SK-N-MC (cell line): Measurements from ENCODE around the gene MLST8.

Experiments used
- DNase-seq: peaks from one replicate; pipeline ENCODE4 v3.0.0-alpha.2; 2011; ENCODE audit warnings: low read depth, low spot score
- H3K27ac ChIP-seq: fragments of 200-600 bp; sonication (generic); 2 replicates; pipeline ENCODE4 v1.5.1; 2016; ENCODE audit warnings: mixed run types
- H3K36me3 ChIP-seq: fragments of 200-600 bp; sonication (generic); 2 replicates; pipeline ENCODE4 v1.6.1; 2017; ENCODE audit warnings: antibody characterized with exemption, low read length, mixed read lengths; ENCODE audit not compliant: insufficient read depth
- H3K4me3 ChIP-seq: fragments of 200-600 bp; sonication (generic); 2 replicates; pipeline ENCODE4 v1.5.1; 2016
- H3K9ac ChIP-seq: fragments of 200-600 bp; sonication (generic); 2 replicates; pipeline ENCODE4 v1.8.0; 2017; ENCODE audit warnings: mixed run types, mixed read lengths; ENCODE audit not compliant: insufficient read length
- H3K9me3 ChIP-seq: fragments of 200-600 bp; sonication (generic); 2 replicates; pipeline ENCODE4 v1.6.1; 2017; ENCODE audit warnings: low read depth, mild to moderate bottlenecking, antibody characterized with exemption, low read length, moderate library complexity, mixed read lengths
- EZH2 ChIP-seq: fragments of 200-600 bp; sonication (generic); IDR thresholded peaks from one replicate; pipeline ENCODE4 v1.6.1; 2017; ENCODE audit warnings: antibody characterized with exemption
- FOXP2 ChIP-seq: optimal IDR thresholded peaks from 2 replicates; pipeline ENCODE3; 2011; ENCODE audit warnings: mild to moderate bottlenecking, moderate library complexity; ENCODE audit not compliant: insufficient read depth; ENCODE audit errors: extremely low read length, control extremely low read depth
- POLR2AphosphoS5 ChIP-seq: IDR thresholded peaks from 2 replicates; pipeline ENCODE4 v1.6.1; 2012; ENCODE audit warnings: mild to moderate bottlenecking, low read depth, low read length, borderline replicate concordance

The MLST8 gene

GRCh38 chr16:2205104-2205966 lies at the start of gene MLST8:
TSS of gene MLST8 (plus strand) at chr16:2205454. CDS start at chr16:2206086, 632 bp downstream.
- no peak for TF ChIP-seq EZH2
- peak; percentile 49 for TF ChIP-seq FOXP2
- peak; percentile 89 for TF ChIP-seq POLR2AphosphoS5
- Histone ChIP-seq H3K4me3 (peak within 1 kb of the TSS; percentile 90), H3K27ac (peak within 1 kb of the TSS; percentile 92), H3K9me3 (no peaks in the 10 kb centered on the region), H3K9ac (peak within 1 kb of the TSS; percentile 96), H3K36me3 (peaks cover 25% of the 10 kb centered on the region; the same call in 1 of the 2 replicates)
- peak; percentile 44 for DNase-seq

GRCh38 chr16:2155977-2156848 lies 49.0 kb upstream of the MLST8 start:
- H3K27ac ChIP-seq = no peak overlapping the region
- H3K36me3 ChIP-seq = peaks cover 32% of the 10 kb centered on the region
- no peak for DNase-seq
- H3K9me3 ChIP-seq = no peaks in the 10 kb centered on the region
- H3K4me3 ChIP-seq = peak overlapping the region; percentile 91
- TF ChIP-seq EZH2 (no peak), POLR2AphosphoS5 (no peak), FOXP2 (no peak)
- peak overlapping the region; percentile 89 for H3K9ac ChIP-seq

GRCh38 chr16:2156849-2157224 lies 48.4 kb upstream of the MLST8 start:
- Histone ChIP-seq H3K9me3 (no peaks in the 10 kb centered on the region), H3K36me3 (peaks cover 29% of the 10 kb centered on the region)

GRCh38 chr16:2157480-2158261 lies 47.6 kb upstream of the MLST8 start:
- Histone ChIP-seq H3K9ac (peak overlapping the region; percentile 59), H3K36me3 (peaks cover 23% of the 10 kb centered on the region), H3K4me3 (peak overlapping the region; percentile 91; the same call in 1 of the 2 replicates), H3K9me3 (no peaks in the 10 kb centered on the region), H3K27ac (no peak overlapping the region)
- no peak for TF ChIP-seq FOXP2
- no peak for TF ChIP-seq EZH2
- no peak for TF ChIP-seq POLR2AphosphoS5
- no peak for DNase-seq

More at GRCh38 chr16:2156849-2157224, 48.4 kb upstream of the MLST8 start:
- no peak overlapping the region for H3K27ac ChIP-seq
- H3K4me3 ChIP-seq = peak overlapping the region; percentile 91
- no peak for DNase-seq
- peak overlapping the region; percentile 59 for H3K9ac ChIP-seq
- TF ChIP-seq FOXP2 (no peak), POLR2AphosphoS5 (no peak), EZH2 (no peak)

GRCh38 chr16:2158262-2158638 lies 47.0 kb upstream of the MLST8 start:
- TF ChIP-seq FOXP2 (no peak), EZH2 (no peak), POLR2AphosphoS5 (no peak)
- H3K36me3 ChIP-seq = peaks cover 19% of the 10 kb centered on the region
- no peaks in the 10 kb centered on the region for H3K9me3 ChIP-seq
- no peak overlapping the region for H3K27ac ChIP-seq
- no peak overlapping the region for H3K9ac ChIP-seq
- H3K4me3 ChIP-seq = no peak overlapping the region
- DNase-seq = no peak

- Histone ChIP-seq H3K36me3 (peaks cover 13% of the 10 kb centered on the region), H3K4me3 (no peak overlapping the region), H3K27ac (no peak overlapping the region), H3K9ac (no peak overlapping the region), H3K9me3 (no peaks in the 10 kb centered on the region)
- TF ChIP-seq EZH2 = no peak
- TF ChIP-seq FOXP2 = no peak
- no peak for TF ChIP-seq POLR2AphosphoS5
- no peak for DNase-seq
Measured at GRCh38 chr16:2159175-2159838, 45.9 kb upstream of the MLST8 start.

GRCh38 chr16:2160915-2161551 lies 44.2 kb upstream of the MLST8 start:
- no peaks in the 10 kb centered on the region for H3K9me3 ChIP-seq
- no peak for DNase-seq
- no peak overlapping the region for H3K9ac ChIP-seq
- no peak overlapping the region for H3K4me3 ChIP-seq
- H3K27ac ChIP-seq = no peak overlapping the region
- TF ChIP-seq EZH2 = no peak
- TF ChIP-seq POLR2AphosphoS5 = no peak
- TF ChIP-seq FOXP2 = no peak
- peaks cover 11% of the 10 kb centered on the region; the same call in 1 of the 2 replicates for H3K36me3 ChIP-seq
